Astrocyte of the cerebellum (primary cell): Measurements from ENCODE around the gene MIA.
"Not testable (repeated sequence)": the region's sequence is repeated elsewhere in the genome, so short reads cannot be mapped to it uniquely, and the experiment has no call there.

ENCODE experiments used
- DNase-seq: peaks from one replicate; pipeline ENCODE4 v3.0.0-alpha.2; 2011; ENCODE audit warnings: low read depth
- H3K4me3 ChIP-seq: 2 replicates; pipeline ENCODE4 v1.5.1; 2011; ENCODE audit warnings: mild to moderate bottlenecking, low read depth, low read length, moderate library complexity
- CTCF ChIP-seq: IDR thresholded peaks from 2 replicates; pipeline ENCODE4 v1.5.1; 2012; ENCODE audit warnings: low read length, low read depth, moderate library complexity, mild to moderate bottlenecking; ENCODE audit errors: missing control alignments
- in situ Hi-C: cut with HindIII; loops from 2 replicates; pipeline ENCODE4 v1.10.0; 2017; ENCODE audit warnings: low sequenced_read_pairs

Gene MIA

GRCh38 chr19:40780582-40780981 is 5.3 kb downstream of the MIA start:
- TF ChIP-seq CTCF, result no peak
- no peak for DNase-seq
- in situ Hi-C loops, result no loop called here
- no peak overlapping the region for H3K4me3 ChIP-seq

GRCh38 chr19:40781140-40781539 is 5.8 kb downstream of the MIA start:
- in situ Hi-C loops, result no loop called here

GRCh38 chr19:40783711-40784110 is 8.4 kb downstream of the MIA start:
- TF ChIP-seq CTCF, result no peak
- no peak for DNase-seq
- H3K4me3 ChIP-seq, result no peak overlapping the region
- in situ Hi-C loops, result no loop called here

More at GRCh38 chr19:40781140-40781539, 5.8 kb downstream of the MIA start:
- no peak for TF ChIP-seq CTCF
- DNase-seq, result no peak
- H3K4me3 ChIP-seq, result no peak overlapping the region

GRCh38 chr19:40784146-40784545 is 8.8 kb downstream of the MIA start:
- DNase-seq, H3K4me3 ChIP-seq, in situ Hi-C loops: not testable (repeated sequence)

GRCh38 chr19:40785526-40785925 is 10.2 kb downstream of the MIA start:
- DNase-seq, result no peak
- TF ChIP-seq CTCF, result no peak
- in situ Hi-C loops, result no loop called here
- H3K4me3 ChIP-seq, result no peak overlapping the region

- no peak for DNase-seq
- in situ Hi-C loops, result no loop called here
- H3K4me3 ChIP-seq, result no peak overlapping the region
- TF ChIP-seq CTCF, result no peak
These were observed 11.0 kb downstream of the MIA start for GRCh38 chr19:40786060-40787037.

GRCh38 chr19:40791349-40791748 is 16.0 kb downstream of the MIA start:
- H3K4me3 ChIP-seq, result no peak overlapping the region
- DNase-seq, result no peak
- in situ Hi-C loops, result no loop called here
- TF ChIP-seq CTCF, result no peak
